Activated CD8-positive, alpha-beta T cell treated with anti-CD3 and anti-CD28 coated beads for 36 hours (primary cell): ENCODE data around the gene TNFRSF11A. TPM values are rescaled to one million over a fixed set of nuclear protein-coding genes. Genes with fewer than 3 reads are reported as not detected.

Source experiments
- ATAC-seq: fragments of 200-7000 bp; cut with Tn5 transposase; one replicate; pipeline ENCODE4 v1.10.0; 2021; ENCODE audit warnings: mild to moderate bottlenecking, moderate library complexity
- CTCF ChIA-PET: fragments of 350-600 bp; sonication (Branson Sonifier 250); formaldehyde crosslinking; loops from one replicate; lab custom pipeline; 2021; ENCODE audit warnings: antibody characterized with exemption; lab: Charles Lee
- POLR2A ChIA-PET: fragments of 350-600 bp; sonication (Branson Sonifier 250); formaldehyde crosslinking; loops from one replicate; lab custom pipeline; 2021; ENCODE audit warnings: antibody characterized with exemption; lab: Charles Lee
- DNase-seq: peaks from one replicate; pipeline ENCODE4 v3.0.0-alpha.2; 2020
- H3K27ac Mint-ChIP-seq: one replicate; pipeline ENCODE4 v1.8.0; 2021; ENCODE audit warnings: mild to moderate bottlenecking, mixed read lengths
- H3K27me3 Mint-ChIP-seq: one replicate; pipeline ENCODE4 v1.8.0; 2021; ENCODE audit warnings: mixed read lengths
- H3K36me3 Mint-ChIP-seq: one replicate; pipeline ENCODE4 v1.8.0; 2021; ENCODE audit warnings: low read depth, mixed read lengths
- H3K4me1 Mint-ChIP-seq: one replicate; pipeline ENCODE4 v1.8.0; 2021; ENCODE audit warnings: low read depth, mixed read lengths
- H3K4me3 Mint-ChIP-seq: one replicate; pipeline ENCODE4 v1.8.0; 2021; ENCODE audit warnings: mild to moderate bottlenecking, moderate library complexity, mixed read lengths
- H3K9me3 Mint-ChIP-seq: one replicate; pipeline ENCODE4 v1.8.0; 2021; ENCODE audit warnings: mixed read lengths
- intact Hi-C: fragments of 100-400 bp; cut with micrococcal nuclease; formaldehyde crosslinking; loops from one replicate; pipeline ENCODE4 v1.10.0; 2022
- total RNA-seq, 2 experiments: library from RNA; stranded (reverse); gene quantifications; one replicate each; pipeline ENCODE4 v1.2.3, GENCODE V29; 2021
- TF ChIP-seq, protein P1 (sequence below): fragments of 200-600 bp; IDR thresholded peaks from one replicate; pipeline ENCODE4 v1.8.0; 2022; ENCODE audit warnings: antibody characterized with exemption, mild to moderate bottlenecking

TNFRSF11A gene
- total RNA-seq, 2 experiments from 2014 or later, result 7.3 to 8.0 TPM

DNA sequence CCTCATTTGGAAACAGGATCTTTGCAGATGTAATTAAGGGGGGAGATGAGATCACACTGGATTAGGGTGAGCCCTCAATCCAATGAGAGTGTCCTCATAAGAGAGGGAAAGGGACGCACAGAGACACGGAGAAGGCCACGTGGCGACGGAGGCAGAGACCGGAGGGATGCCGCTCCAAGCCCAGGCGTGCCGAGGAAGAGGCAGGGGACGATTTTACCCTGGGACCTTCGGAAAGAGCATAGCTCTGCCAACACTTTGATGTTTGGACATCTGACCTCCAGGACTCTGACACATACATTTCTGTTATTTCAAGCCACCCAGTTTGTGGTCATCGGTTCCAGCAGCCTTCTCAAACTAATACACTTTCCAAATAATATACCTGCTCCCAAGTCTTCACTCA is 113.3 kb downstream of the TNFRSF11A start:
- Mint-ChIP-seq H3K27me3 (peaks cover 3% of the 10 kb centered on the region), H3K4me3 (no peak overlapping the region), H3K9me3 (no peaks in the 10 kb centered on the region), H3K27ac (no peak overlapping the region), H3K36me3 (no peaks in the 10 kb centered on the region), H3K4me1 (no peaks in the 10 kb centered on the region)
- no peak for DNase-seq
- ChIA-PET POLR2A (no interaction called here), CTCF (interaction anchor here (0.6 to 1.5 kb wide), 2 partner anchors 13 to 147 kb away, joined by 3 to 5 read pairs; no protein-coding TSS in a partner anchor)
- ATAC-seq, result no peak
- TF ChIP-seq, protein P1, sequence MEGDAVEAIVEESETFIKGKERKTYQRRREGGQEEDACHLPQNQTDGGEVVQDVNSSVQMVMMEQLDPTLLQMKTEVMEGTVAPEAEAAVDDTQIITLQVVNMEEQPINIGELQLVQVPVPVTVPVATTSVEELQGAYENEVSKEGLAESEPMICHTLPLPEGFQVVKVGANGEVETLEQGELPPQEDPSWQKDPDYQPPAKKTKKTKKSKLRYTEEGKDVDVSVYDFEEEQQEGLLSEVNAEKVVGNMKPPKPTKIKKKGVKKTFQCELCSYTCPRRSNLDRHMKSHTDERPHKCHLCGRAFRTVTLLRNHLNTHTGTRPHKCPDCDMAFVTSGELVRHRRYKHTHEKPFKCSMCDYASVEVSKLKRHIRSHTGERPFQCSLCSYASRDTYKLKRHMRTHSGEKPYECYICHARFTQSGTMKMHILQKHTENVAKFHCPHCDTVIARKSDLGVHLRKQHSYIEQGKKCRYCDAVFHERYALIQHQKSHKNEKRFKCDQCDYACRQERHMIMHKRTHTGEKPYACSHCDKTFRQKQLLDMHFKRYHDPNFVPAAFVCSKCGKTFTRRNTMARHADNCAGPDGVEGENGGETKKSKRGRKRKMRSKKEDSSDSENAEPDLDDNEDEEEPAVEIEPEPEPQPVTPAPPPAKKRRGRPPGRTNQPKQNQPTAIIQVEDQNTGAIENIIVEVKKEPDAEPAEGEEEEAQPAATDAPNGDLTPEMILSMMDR, result no peak
- intact Hi-C loops, result no loop called here

DNA sequence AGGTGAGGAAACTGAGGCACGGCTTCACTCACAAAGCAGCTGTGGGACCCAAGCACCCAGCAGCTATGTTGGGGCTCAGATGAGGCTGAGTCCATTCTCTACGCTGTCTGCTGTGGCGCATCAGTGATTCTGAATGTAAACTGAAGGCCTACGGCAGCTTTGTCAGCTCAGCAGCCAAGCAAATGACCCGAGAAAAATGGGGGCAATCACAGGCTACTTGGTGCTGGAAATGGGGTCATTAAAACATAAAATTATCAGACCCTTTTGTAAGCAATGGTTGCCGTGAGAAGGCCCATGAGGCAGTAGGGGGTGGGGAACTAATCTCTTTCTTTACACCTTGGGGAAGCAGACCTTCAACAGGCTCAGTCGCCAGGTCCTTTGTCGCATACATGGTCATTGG is 113.8 kb downstream of the TNFRSF11A start:
- intact Hi-C loops, result no loop called here
- Mint-ChIP-seq H3K36me3 (no peaks in the 10 kb centered on the region), H3K4me3 (no peak overlapping the region), H3K27me3 (peaks cover 3% of the 10 kb centered on the region), H3K27ac (no peak overlapping the region), H3K4me1 (no peaks in the 10 kb centered on the region), H3K9me3 (no peaks in the 10 kb centered on the region)
- TF ChIP-seq, protein P1, result no peak
- POLR2A ChIA-PET, result no interaction called here
- ATAC-seq (no peak), DNase-seq (no peak)
- CTCF ChIA-PET, result interaction anchor here (0.6 kb wide), 1 partner anchor 13 kb away, joined by 3 read pairs; no protein-coding TSS in a partner anchor

Other genes with a start within 250 kb of the TNFRSF11A start
- 10 to 100 TPM; 24.9 to 28.1 TPM for gene PIGN, start 138.3 kb upstream of the TNFRSF11A start, total RNA-seq
- 10 to 100 TPM; 18.4 to 21.7 TPM for gene RELCH, start 138.1 kb upstream of the TNFRSF11A start, total RNA-seq
- 10 to 100 TPM; 31.7 to 33.4 TPM for gene ZCCHC2, start 197.7 kb downstream of the TNFRSF11A start, total RNA-seq